ENCODE measurements around the gene SETD2. TPM values are rescaled to one million over a fixed set of nuclear protein-coding genes. Genes with fewer than 3 reads are reported as not detected.

Gene SETD2
- total and polyA plus RNA-seq, 9 of the 15 experiments (the other 6 are each of a cell fraction or from before 2014, with no cell fraction given) = 8.2 to 44.0 (median 33.6) TPM

- TF ChIP-seq TFAP4 (CRISPR knock-in tag; IDR thresholded peaks at IDR 0.05; ENCODE audit: borderline replicate concordance) = peak; percentile 87
- peak; percentile 71 for TF ChIP-seq MAFG (tag; conservative IDR thresholded peaks at IDR 0.05)
- no peak for TF ChIP-seq BRF2 (IDR thresholded peaks at IDR 0.05; ENCODE audit: borderline replicate concordance, insufficient read depth, insufficient read length)
- no peak for TF ChIP-seq ZNF12 (CRISPR knock-in tag; IDR thresholded peaks at IDR 0.05)
- no peak for TF ChIP-seq HOMEZ (CRISPR knock-in tag; IDR thresholded peaks at IDR 0.05)
- TF ChIP-seq YY1 (IDR thresholded peaks at IDR 0.05; ENCODE audit: borderline replicate concordance in 1 of 3, control insufficient read depth in 1 of 3, extremely low read depth in 1 of 3, insufficient read depth in 3 of 3, insufficient read length in 1 of 3, insufficient replicate concordance in 2 of 3, low read depth in 1 of 3, low read length in 2 of 3) = no peak
- TF ChIP-seq MTA1 (IDR thresholded peaks at IDR 0.05; ENCODE audit: borderline replicate concordance) = no peak
- no peak for TF ChIP-seq ZNF3 (CRISPR knock-in tag; IDR thresholded peaks at IDR 0.05)
- TF ChIP-seq ZNF24 (IDR thresholded peaks at IDR 0.05) = no peak
- TF ChIP-seq RFX5 (IDR thresholded peaks at IDR 0.05; ENCODE audit: low read depth, low read length) = no peak
- no peak for TF ChIP-seq HOXB6 (CRISPR knock-in tag; IDR thresholded peaks at IDR 0.05; ENCODE audit: borderline replicate concordance)
- TF ChIP-seq KAT7 (CRISPR knock-in tag; IDR thresholded peaks at IDR 0.05; ENCODE audit: borderline replicate concordance) = no peak
- no peak for TF ChIP-seq ARHGAP35 (IDR thresholded peaks at IDR 0.05; ENCODE audit: partially characterized antibody)
- TF ChIP-seq PML (IDR thresholded peaks at IDR 0.05; ENCODE audit: low read length) = no peak; the same call in 1 of the 2 replicates
- no peak for TF ChIP-seq ZFP1 (CRISPR knock-in tag; IDR thresholded peaks at IDR 0.05)
- no peak for TF ChIP-seq ZNF445 (CRISPR knock-in tag; IDR thresholded peaks at IDR 0.05; ENCODE audit: low read depth)
- TF ChIP-seq NFXL1 (CRISPR knock-in tag; IDR thresholded peaks at IDR 0.05) = no peak
- no peak for TF ChIP-seq CREB3L1 (IDR thresholded peaks at IDR 0.05; ENCODE audit: borderline replicate concordance, low read depth)
- TF ChIP-seq PHF21A (IDR thresholded peaks at IDR 0.05; ENCODE audit: borderline replicate concordance, low read depth) = peak; percentile 69; the same call in 1 of the 2 replicates
- TF ChIP-seq EWSR1 (IDR thresholded peaks at IDR 0.05; ENCODE audit: borderline replicate concordance, low read depth, partially characterized antibody) = no peak
- TF ChIP-seq DMBX1 (CRISPR knock-in tag; IDR thresholded peaks at IDR 0.05; ENCODE audit: borderline replicate concordance) = no peak
- peak; percentile 31; the same call in 1 of the 2 replicates for TF ChIP-seq SMARCC2 (IDR thresholded peaks at IDR 0.05; ENCODE audit: low read depth)
- no peak for TF ChIP-seq TCF15 (CRISPR knock-in tag; IDR thresholded peaks at IDR 0.05)
- TF ChIP-seq POLR2AphosphoS2 (IDR thresholded peaks at IDR 0.05; ENCODE audit: low read length) = no peak
Measured at GRCh38 chr3:47016934-47017435, 146.9 kb downstream of the SETD2 start (continued).
